Measurements from ENCODE around the gene SMIM45.

Gene SMIM45

DNA sequence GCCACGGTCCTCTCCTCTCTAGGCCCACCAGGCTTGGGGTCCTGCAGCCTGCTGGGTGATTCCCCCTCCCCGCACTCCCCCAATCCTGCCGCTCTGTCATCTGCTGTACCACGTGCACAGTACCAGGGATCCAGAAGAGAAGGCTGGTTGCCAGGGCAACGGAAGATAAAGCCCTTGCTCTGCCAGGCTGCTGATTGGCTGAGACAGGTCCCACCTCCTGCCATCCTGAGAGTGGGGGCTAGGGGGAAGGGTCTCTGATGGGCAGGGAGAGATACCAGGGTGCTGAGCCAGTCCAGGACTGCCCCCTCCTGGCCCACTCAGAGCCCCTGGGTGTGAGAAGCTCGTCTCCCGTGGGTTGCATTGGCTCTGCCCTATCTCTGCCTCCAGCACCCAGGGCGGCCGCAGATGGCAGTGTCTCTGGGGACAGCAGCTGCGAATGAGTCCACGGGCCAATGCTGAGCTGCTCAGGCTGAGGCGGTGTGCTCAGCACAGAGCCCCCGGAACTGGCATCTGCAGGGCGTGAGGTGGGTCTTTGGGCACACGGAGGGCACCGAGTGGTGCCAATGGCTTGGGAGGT lies at the start of gene SMIM45:
Gene SMIM45 (plus strand): TSS at position 253 of the 577 bp plus-strand sequence.
- FAIRE-seq: no peak

DNA sequence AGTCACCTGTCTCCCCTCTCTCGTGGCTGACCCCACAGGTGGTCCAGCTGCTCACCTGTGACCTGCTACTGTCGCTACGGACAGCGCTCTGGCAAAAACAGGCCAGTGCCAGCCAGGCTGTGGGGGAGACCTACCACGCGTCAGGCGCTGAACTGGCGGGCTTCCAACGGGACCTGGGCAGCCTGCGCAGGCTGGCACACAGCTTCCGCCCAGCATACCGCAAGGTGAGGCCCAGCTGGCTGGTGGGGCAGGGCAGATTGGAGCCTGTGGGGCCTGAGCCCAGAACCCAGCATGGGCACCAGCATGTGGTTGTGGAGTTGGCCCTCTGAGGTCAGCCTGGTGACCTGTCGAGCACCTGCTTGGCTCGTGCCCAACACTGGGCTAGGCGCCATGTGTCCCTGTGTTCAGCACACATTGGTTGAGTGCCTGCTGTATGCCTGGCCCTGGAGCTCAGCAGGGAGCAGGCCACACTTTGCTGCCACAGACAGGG lies 49.0 kb upstream of the SMIM45 start:
- no peak for FAIRE-seq

- FAIRE-seq: no peak
These were observed 47.2 kb upstream of the SMIM45 start for GRCh38 chr22:41904450-41905410.

- FAIRE-seq: no peak
These were observed 46.3 kb upstream of the SMIM45 start for GRCh38 chr22:41905411-41906202.

DNA sequence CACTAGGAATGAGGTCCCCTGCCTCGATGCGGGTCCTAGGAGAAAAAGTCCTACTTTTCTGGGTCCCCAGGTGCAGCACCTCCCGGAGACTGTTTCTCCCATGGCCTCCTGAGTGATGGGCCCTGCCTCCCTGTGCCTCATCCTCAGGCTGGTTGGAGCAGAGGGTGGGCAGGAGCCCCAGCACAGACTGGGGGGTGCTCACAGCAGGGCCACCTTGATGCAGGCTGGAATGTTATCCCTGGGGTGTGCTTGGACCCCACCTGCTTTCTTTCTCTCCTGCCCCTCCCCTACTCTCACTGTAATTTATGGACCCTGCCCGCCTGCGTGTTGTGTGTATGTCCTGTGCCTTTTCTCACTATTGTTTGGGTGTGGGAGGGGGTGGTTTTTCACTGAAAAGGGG lies 45.1 kb upstream of the SMIM45 start:
- no peak for FAIRE-seq

DNA sequence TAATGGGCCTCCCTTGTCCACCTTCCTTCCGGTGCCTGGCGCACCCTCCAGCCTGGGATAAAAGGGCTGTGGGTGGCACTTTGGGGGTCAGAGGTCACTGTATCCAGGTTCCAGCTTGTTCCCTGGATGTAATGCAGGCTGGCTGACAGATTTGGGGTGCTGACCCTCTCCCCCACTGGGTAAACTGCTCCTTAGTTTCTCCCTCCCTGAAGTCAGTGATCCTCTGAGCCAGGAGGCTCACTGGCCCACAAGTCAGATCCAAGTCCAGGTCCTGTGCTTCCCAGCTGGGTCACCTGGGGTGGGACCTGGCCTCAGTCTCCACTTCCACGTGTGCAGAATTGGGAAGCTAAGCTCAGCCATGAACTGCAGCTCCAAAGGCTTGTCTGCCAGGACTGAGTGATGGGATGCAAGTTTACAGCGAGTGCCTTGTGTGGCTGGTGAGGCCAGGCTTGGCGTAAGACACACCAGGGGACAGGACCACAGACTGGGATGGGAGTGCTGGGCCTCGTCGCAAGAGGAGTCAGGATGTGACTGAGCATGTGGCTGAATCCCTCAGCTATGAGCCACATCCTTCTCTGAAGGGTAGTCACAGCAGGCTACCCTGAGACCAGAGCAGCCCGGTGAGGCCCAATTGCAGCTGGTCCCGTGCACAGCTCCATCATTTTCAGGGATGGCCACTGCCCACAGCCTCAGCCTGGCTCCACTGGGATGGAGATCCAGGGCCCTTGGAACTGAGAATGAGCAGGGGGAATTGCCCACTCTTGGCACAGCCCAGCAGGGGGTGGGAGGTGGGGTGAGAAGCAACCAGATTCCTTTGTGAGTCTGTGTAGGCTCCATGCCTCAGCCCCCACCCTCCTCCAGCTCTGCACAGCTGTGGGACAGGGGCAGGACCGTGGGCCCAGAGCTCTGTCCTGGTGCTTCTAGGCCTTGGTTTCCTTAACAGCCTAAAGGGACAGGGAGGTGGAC lies 44.2 kb upstream of the SMIM45 start:
- FAIRE-seq: no peak

GRCh38 chr22:41908411-41909309 lies 43.3 kb upstream of the SMIM45 start:
- FAIRE-seq: no peak

DNA sequence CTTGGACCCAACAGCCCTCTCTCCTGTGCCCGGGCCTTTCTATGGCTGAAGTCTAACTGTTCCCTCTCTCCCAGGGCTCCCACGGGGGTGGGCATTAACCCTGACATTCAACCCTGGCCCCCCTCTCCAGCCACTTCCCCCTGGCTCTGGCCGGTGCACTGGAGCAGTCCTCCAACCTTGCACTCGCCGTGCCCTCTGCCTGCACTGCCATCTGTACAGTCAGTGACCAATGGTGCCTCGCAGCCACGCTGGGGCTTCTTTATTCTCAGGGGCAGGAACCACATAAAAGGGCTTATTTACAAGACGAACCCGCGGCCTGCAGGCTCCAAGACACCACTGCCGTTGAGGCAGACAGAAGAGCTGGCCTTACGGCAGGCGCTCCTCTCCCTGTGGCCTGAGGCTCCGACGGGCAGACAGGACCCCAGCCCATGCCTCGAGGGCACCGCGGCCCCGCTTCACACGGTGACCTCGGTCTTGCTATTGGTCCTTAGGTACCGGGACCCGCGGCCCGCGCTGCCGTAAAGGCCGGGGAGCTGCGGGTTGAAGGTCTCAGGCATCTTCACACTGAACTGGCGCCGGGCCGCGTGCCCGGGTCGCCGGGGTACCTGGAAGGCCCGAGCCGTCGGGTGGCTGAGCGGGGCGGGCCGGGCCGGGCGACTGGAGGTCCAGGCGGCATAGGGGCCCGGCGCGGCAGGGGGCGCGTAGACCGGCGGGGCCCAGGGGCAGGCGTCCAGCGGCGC lies 42.5 kb upstream of the SMIM45 start:
- FAIRE-seq: no peak

DNA sequence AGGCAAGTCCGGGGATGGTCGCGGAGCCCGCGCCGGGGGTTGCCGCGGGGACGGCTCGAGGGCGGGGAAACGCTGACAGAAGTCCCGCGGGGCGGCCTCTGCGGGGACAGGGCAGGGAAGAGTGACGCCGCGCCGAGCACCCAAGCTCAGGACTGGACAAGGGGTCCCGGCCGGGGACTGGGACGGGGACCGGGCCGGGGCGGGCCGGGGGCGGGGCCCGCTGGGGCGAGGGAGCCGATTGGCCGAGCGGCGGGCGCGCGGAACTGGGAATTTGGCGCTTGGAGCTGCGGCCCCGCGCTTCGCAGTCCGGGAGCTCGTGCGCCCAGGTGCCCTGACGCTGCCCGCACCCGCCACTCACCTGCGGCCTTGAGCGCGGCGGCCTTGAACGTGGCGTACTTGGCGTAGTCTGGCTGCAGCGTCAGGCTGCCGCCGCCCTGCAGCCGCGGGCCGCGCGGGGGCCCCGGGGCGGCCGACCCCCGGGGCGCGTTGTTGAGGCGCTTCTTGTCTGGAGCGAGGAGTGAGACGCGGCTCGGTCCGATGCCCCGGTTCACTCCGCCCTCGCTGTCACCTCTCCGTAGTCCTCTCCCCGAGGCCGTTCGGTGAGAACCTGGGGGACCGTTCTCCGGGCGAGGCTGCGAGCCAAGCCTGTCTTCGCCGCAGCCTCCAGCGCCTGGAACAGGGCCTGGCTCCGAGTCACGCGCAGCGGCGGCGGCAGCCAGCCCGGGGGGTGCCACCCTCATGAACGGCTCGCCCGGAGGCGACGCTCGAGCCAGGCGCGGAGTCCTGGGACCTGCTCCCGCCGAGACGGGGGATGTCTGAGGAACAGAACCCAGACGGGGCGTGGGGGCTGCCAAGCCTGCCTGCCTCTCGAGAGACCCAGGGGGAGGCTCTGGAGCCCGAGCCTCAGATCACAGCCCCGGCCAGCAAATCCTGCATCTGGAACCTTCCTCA lies 41.6 kb upstream of the SMIM45 start:
- FAIRE-seq: no peak

- no peak for FAIRE-seq
These were observed 40.8 kb upstream of the SMIM45 start for GRCh38 chr22:41911001-41911611.

- no peak for FAIRE-seq
These were observed 39.5 kb upstream of the SMIM45 start for GRCh38 chr22:41912338-41913039.

- no peak for FAIRE-seq
These were observed 38.8 kb upstream of the SMIM45 start for GRCh38 chr22:41913040-41913719.

- no peak for FAIRE-seq
These were observed 38.0 kb upstream of the SMIM45 start for GRCh38 chr22:41913842-41914534.

- no peak for FAIRE-seq
These were observed 37.3 kb upstream of the SMIM45 start for GRCh38 chr22:41914611-41915034.

- no peak for FAIRE-seq
These were observed 36.7 kb upstream of the SMIM45 start, which contains the start of gene SHISA8 for GRCh38 chr22:41915035-41915785. Gene SHISA8 (minus strand): TSS chr22:41915074. CDS start chr22:41914667, 407 bp downstream.
